ENCODE results near the gene CLTB. TPM values are rescaled to one million over a fixed set of nuclear protein-coding genes. Genes with fewer than 3 reads are reported as not detected.

CLTB gene
- total and polyA plus RNA-seq, 2 of the 13 experiments (the other 11 are each of a cell fraction or from before 2014, with no cell fraction given): 23.3 to 33.8 TPM

DNA sequence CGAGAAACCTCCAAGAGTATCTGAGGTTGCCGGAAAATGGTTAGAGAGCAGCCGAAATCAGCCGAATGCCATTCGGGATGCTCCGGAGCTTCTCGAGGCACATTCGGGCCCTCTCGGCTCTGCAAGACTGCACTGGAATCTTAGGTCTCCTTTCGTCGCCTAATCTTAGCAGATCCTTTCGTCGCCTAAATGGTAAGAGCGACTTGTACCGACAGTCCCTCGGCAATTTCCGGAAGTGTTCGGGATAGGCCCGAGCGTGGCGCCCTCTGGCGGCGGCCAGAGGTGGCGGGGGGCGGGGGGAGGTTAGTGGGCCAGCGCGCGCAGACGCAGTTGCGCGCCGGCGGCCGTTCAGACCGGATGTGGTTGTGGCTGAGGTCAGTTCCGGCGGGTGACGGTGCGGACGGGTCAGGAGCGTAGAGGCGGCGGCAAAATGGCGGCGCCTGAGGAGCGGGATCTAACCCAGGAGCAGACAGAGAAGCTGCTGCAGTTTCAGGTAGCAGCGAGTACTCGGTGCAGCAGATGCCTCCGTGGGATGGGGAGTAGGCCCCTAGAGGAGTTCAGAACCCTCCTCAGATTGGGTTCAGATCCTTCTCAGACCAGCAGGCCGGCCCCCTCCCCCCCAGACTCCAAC lies 31.8 kb upstream of the CLTB start, which contains the start of gene FAF2 (continued):
- no peak for TF ChIP-seq NCOA2 (CRISPR knock-in tag; IDR thresholded peaks at IDR 0.05)
- no peak for TF ChIP-seq ZEB1 (IDR thresholded peaks at IDR 0.05; ENCODE audit: insufficient replicate concordance, low read depth)
- TF ChIP-seq THAP7 (CRISPR knock-in tag; IDR thresholded peaks at IDR 0.05): no peak
- 0 out of 2 replicates have a peak, but pooled peaks have one; percentile 76 for TF ChIP-seq DNMT3B (CRISPR knock-in tag; conservative IDR thresholded peaks at IDR 0.05)
- TF ChIP-seq, protein P1, sequence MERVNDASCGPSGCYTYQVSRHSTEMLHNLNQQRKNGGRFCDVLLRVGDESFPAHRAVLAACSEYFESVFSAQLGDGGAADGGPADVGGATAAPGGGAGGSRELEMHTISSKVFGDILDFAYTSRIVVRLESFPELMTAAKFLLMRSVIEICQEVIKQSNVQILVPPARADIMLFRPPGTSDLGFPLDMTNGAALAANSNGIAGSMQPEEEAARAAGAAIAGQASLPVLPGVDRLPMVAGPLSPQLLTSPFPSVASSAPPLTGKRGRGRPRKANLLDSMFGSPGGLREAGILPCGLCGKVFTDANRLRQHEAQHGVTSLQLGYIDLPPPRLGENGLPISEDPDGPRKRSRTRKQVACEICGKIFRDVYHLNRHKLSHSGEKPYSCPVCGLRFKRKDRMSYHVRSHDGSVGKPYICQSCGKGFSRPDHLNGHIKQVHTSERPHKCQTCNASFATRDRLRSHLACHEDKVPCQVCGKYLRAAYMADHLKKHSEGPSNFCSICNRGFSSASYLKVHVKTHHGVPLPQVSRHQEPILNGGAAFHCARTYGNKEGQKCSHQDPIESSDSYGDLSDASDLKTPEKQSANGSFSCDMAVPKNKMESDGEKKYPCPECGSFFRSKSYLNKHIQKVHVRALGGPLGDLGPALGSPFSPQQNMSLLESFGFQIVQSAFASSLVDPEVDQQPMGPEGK (CRISPR knock-in tag; IDR thresholded peaks at IDR 0.05): peak; percentile 85
- no peak for TF ChIP-seq RFXANK (CRISPR knock-in tag; IDR thresholded peaks at IDR 0.05)
- TF ChIP-seq TARDBP (CRISPR knock-in tag; IDR thresholded peaks at IDR 0.05): no peak
- TF ChIP-seq, protein P2, sequence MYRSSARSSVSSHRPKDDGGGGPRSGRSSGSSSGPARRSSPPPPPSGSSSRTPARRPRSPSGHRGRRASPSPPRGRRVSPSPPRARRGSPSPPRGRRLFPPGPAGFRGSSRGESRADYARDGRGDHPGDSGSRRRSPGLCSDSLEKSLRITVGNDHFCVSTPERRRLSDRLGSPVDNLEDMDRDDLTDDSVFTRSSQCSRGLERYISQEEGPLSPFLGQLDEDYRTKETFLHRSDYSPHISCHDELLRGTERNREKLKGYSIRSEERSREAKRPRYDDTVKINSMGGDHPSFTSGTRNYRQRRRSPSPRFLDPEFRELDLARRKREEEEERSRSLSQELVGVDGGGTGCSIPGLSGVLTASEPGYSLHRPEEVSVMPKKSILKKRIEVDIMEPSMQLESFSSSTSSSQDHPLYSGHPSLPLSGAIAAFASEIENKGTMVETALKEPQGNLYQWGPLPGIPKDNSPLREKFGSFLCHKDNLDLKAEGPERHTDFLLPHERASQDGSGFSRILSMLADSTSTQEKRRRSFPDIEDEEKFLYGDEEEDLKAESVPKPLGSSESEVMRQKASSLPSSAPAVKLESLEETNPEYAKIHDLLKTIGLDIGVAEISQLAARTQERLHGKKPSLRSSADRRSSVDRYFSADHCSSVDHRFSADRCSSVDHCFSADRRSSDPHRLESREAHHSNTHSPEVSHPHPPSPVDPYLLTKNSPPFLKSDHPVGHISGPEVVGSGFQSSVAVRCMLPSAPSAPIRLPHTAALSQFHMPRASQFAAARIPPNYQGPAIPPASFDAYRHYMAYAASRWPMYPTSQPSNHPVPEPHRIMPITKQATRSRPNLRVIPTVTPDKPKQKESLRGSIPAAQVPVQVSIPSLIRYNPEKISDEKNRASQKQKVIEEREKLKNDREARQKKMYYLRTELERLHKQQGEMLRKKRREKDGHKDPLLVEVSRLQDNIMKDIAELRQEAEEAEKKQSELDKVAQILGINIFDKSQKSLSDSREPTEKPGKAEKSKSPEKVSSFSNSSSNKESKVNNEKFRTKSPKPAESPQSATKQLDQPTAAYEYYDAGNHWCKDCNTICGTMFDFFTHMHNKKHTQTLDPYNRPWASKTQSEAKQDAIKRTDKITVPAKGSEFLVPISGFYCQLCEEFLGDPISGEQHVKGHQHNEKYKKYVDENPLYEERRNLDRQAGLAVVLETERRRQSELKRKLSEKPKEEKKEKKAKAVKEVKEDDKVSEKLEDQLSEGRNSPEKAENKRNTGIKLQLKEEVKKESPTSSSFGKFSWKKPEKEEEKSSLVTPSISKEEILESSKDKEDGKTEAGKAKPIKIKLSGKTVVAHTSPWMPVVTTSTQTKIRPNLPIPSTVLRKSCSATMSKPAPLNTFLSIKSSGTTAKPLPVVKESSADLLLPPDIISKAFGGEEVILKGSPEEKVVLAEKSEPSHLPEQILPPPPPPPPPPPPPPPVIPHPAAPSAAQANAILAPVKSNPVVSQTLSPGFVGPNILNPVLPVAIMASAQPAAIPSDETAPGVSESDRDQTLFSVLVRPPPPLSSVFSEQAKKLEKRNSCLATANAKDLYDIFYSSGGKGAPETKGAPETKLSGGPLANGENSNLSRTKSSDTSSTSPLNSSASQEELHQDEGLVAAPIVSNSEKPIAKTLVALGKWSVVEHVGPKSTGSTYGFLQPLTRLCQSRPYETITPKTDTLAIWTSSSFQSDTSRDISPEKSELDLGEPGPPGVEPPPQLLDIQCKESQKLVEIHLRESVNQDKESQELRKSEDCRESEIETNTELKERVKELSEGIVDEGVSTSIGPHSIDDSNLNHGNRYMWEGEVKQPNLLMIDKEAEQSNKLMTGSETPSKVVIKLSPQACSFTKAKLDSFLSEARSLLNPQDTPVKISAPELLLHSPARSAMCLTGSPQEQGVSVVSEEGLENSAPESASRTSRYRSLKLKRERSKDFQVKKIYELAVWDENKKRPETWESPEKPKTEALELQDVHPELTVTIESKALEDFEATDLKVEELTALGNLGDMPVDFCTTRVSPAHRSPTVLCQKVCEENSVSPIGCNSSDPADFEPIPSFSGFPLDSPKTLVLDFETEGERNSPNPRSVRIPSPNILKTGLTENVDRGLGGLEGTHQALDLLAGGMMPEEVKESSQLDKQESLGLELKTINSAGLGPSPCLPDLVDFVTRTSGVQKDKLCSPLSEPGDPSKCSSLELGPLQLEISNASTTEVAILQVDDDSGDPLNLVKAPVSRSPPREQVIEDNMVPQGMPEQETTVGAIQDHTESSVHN (CRISPR knock-in tag; IDR thresholded peaks at IDR 0.05): no peak
- no peak for TF ChIP-seq ZNF20 (CRISPR knock-in tag; IDR thresholded peaks at IDR 0.05)
- no peak for TF ChIP-seq KDM4B (CRISPR knock-in tag; IDR thresholded peaks at IDR 0.05)
- no peak for TF ChIP-seq GATA4 (IDR thresholded peaks at IDR 0.05; ENCODE audit: borderline replicate concordance, low read depth)
- TF ChIP-seq ZNF276 (CRISPR knock-in tag; IDR thresholded peaks at IDR 0.05; ENCODE audit: low read depth): no peak
- peak; percentile 87 to 93 for TF ChIP-seq POLR2A (IDR thresholded peaks at IDR 0.05; ENCODE audit: insufficient read depth in 1 of 2, low read depth in 2 of 2, low read length in 2 of 2)
- no peak for TF ChIP-seq NR3C1 (CRISPR knock-in tag; IDR thresholded peaks at IDR 0.05)
- peak; percentile 58; the same call in 1 of the 2 replicates for TF ChIP-seq KDM5B (CRISPR knock-in tag; IDR thresholded peaks at IDR 0.05; ENCODE audit: borderline replicate concordance)
- TF ChIP-seq MIER2 (CRISPR knock-in tag; IDR thresholded peaks at IDR 0.05): no peak
- no peak for TF ChIP-seq ZNF24 (IDR thresholded peaks at IDR 0.05)
- peak; percentile 37; the same call in 1 of the 2 replicates for TF ChIP-seq ZNF543 (CRISPR knock-in tag; IDR thresholded peaks at IDR 0.05)
- no peak; the same call in 1 of the 2 replicates for TF ChIP-seq ZFP82 (CRISPR knock-in tag; IDR thresholded peaks at IDR 0.05; ENCODE audit: borderline replicate concordance)

All from HepG2 (cell line).